IMR-90 (cell line): ENCODE measurements around the gene PITX3. TPM values are rescaled to one million over a fixed set of nuclear protein-coding genes. Genes with fewer than 3 reads are reported as not detected.

Experiments
- ATAC-seq: fragments of 200-7000 bp; cut with Tn5 transposase; 2 replicates; pipeline ENCODE4 v1.9.1; 2020; ENCODE audit warnings: low read depth, mild to moderate bottlenecking, moderate library complexity
- BruUV-seq: library from RNA; stranded (reverse); fragments of 400-500 nt; replicated peaks from 2 replicates; lab custom pipeline; 2021; lab: Mats Ljungman, UMichigan
- CTCF ChIA-PET: fragments of 300-600 bp; formaldehyde crosslinking; extraction: SDS; loops from one replicate; lab custom pipeline; 2021; ENCODE audit warnings: antibody characterized with exemption; lab: Yijun Ruan, JAX
- POLR2A ChIA-PET: fragments of 300-600 bp; sonication (Branson Sonifier 250); formaldehyde crosslinking; loops from one replicate; lab custom pipeline; 2022; ENCODE audit warnings: antibody characterized with exemption; ENCODE audit not compliant: unreplicated experiment; lab: Charles Lee
- DNase-seq: peaks from one replicate; pipeline ENCODE4 v3.0.0; 2013
- H2AFZ ChIP-seq: replicated peaks from 2 replicates; pipeline ENCODE3; 2013; ENCODE audit warnings: low read length, mild to moderate bottlenecking; ENCODE audit not compliant: poor library complexity
- H2AK5ac ChIP-seq: 2 replicates; pipeline ENCODE4 v1.6.1; 2013; ENCODE audit warnings: low read depth, low read length, inconsistent platforms
- H2AK9ac ChIP-seq: replicated peaks from 2 replicates; pipeline ENCODE3; 2013; ENCODE audit warnings: mild to moderate bottlenecking, low read depth, low read length, moderate library complexity; ENCODE audit not compliant: poor library complexity
- H2BK120ac ChIP-seq: 2 replicates; pipeline ENCODE4 v1.6.1; 2013; ENCODE audit warnings: low read depth, low read length, inconsistent platforms
- H2BK15ac ChIP-seq: 3 replicates; pipeline ENCODE4 v1.6.1; 2013; ENCODE audit warnings: low read depth, low read length, inconsistent platforms
- H2BK20ac ChIP-seq: 2 replicates; pipeline ENCODE4 v1.6.1; 2013; ENCODE audit warnings: low read depth, mild to moderate bottlenecking, inconsistent platforms, low read length, moderate library complexity
- H2BK5ac ChIP-seq: 2 replicates; pipeline ENCODE4 v1.6.1; 2013; ENCODE audit warnings: mild to moderate bottlenecking, low read depth, low read length, inconsistent platforms; ENCODE audit not compliant: poor library complexity, severe bottlenecking
- H3K14ac ChIP-seq: replicated peaks from 2 replicates; pipeline ENCODE4 v1.6.1; 2013; ENCODE audit warnings: low read depth, low read length, inconsistent platforms
- H3K18ac ChIP-seq: 2 replicates; pipeline ENCODE4 v1.6.1; 2013; ENCODE audit warnings: low read depth, low read length, control low read depth
- H3K23ac ChIP-seq: 2 replicates; pipeline ENCODE4 v1.6.1; 2013; ENCODE audit warnings: low read depth, low read length, inconsistent platforms
- H3K27ac ChIP-seq: 2 replicates; pipeline ENCODE4 v1.5.1; 2013; ENCODE audit warnings: mild to moderate bottlenecking, control low read depth, low read length; ENCODE audit not compliant: insufficient read depth
- H3K27me3 ChIP-seq: 2 replicates; pipeline ENCODE4 v1.6.1; 2013; ENCODE audit warnings: low read length; ENCODE audit not compliant: control insufficient read depth, insufficient read depth
- H3K36me3 ChIP-seq: 2 replicates; pipeline ENCODE4 v1.6.1; 2013; ENCODE audit warnings: low read length, mixed read lengths; ENCODE audit not compliant: control insufficient read depth, insufficient read depth
- H3K4ac ChIP-seq: 2 replicates; pipeline ENCODE4 v1.6.1; 2013; ENCODE audit warnings: low read depth, low read length, inconsistent platforms
- H3K4me1 ChIP-seq: 2 replicates; pipeline ENCODE4 v1.6.1; 2013; ENCODE audit warnings: low read length, mixed read lengths; ENCODE audit not compliant: control insufficient read depth, insufficient read depth
- H3K4me2 ChIP-seq: 2 replicates; pipeline ENCODE4 v1.6.1; 2013; ENCODE audit warnings: low read depth, mild to moderate bottlenecking, control low read depth, low read length, moderate library complexity
- H3K4me3 ChIP-seq: 2 replicates; pipeline ENCODE4 v1.5.1; 2013; ENCODE audit warnings: low read depth, mild to moderate bottlenecking, control low read depth, low read length, moderate library complexity; ENCODE audit not compliant: insufficient read depth
- H3K56ac ChIP-seq: 2 replicates; pipeline ENCODE4 v1.6.1; 2013; ENCODE audit warnings: low read length, inconsistent platforms; ENCODE audit not compliant: insufficient read depth; ENCODE audit errors: extremely low read depth
- H3K79me1 ChIP-seq, 2 experiments: 2 replicates each; pipeline ENCODE4 v1.6.1; 2013; ENCODE audit warnings: low read length in 2 of 2, inconsistent platforms in 1 of 2, low read depth in 1 of 2
- H3K9ac ChIP-seq: 2 replicates; pipeline ENCODE4 v1.6.1; 2013; ENCODE audit warnings: low read depth, low read length, control low read depth
- H3K9me1 ChIP-seq: 2 replicates; pipeline ENCODE4 v1.6.1; 2013; ENCODE audit warnings: low read length, inconsistent platforms; ENCODE audit not compliant: insufficient read depth
- H3K9me3 ChIP-seq: 2 replicates; pipeline ENCODE4 v1.6.1; 2013; ENCODE audit warnings: low read length; ENCODE audit not compliant: control insufficient read depth, insufficient read depth
- H4K20me1 ChIP-seq: 2 replicates; pipeline ENCODE4 v1.6.1; 2013; ENCODE audit warnings: low read length, inconsistent platforms; ENCODE audit not compliant: insufficient read depth
- H4K5ac ChIP-seq: 2 replicates; pipeline ENCODE4 v1.6.1; 2013; ENCODE audit warnings: mild to moderate bottlenecking, low read depth, low read length, control low read depth
- H4K8ac ChIP-seq, 2 experiments: 2 replicates each; pipeline ENCODE4 v1.6.1; 2013; ENCODE audit warnings: low read depth in 2 of 2, low read length in 2 of 2, control low read depth in 1 of 2, inconsistent platforms in 1 of 2
- H4K91ac ChIP-seq: 2 replicates; pipeline ENCODE4 v1.6.1; 2013; ENCODE audit warnings: low read depth, low read length, inconsistent platforms; ENCODE audit not compliant: insufficient read depth
- BHLHE40 ChIP-seq: fragments of 150-350 bp; IDR thresholded peaks from 2 replicates; pipeline ENCODE4 v1.6.1; 2016; ENCODE audit warnings: mild to moderate bottlenecking, low read depth, low read length
- CEBPB ChIP-seq: IDR thresholded peaks from 2 replicates; pipeline ENCODE4 v1.6.1; 2012; ENCODE audit warnings: low read depth, low read length, improper control_type of control experiment
- CHD1 ChIP-seq: IDR thresholded peaks from 2 replicates; pipeline ENCODE4 v1.6.1; 2012; ENCODE audit warnings: low read depth, low read length, improper control_type of control experiment
- FOS ChIP-seq: fragments of 150-350 bp; IDR thresholded peaks from 2 replicates; pipeline ENCODE4 v1.6.1; 2016; ENCODE audit warnings: low read depth, low read length
- MAFK ChIP-seq: IDR thresholded peaks from 2 replicates; pipeline ENCODE4 v1.6.1; 2012; ENCODE audit warnings: low read depth, low read length, improper control_type of control experiment
- MAZ ChIP-seq: IDR thresholded peaks from 2 replicates; pipeline ENCODE4 v1.6.1; 2012; ENCODE audit warnings: low read depth, mild to moderate bottlenecking, low read length, improper control_type of control experiment, moderate library complexity, borderline replicate concordance
- MXI1 ChIP-seq: IDR thresholded peaks from 2 replicates; pipeline ENCODE4 v1.6.1; 2012; ENCODE audit warnings: low read depth, mild to moderate bottlenecking, low read length, moderate library complexity, borderline replicate concordance
- NFE2L2 ChIP-seq: fragments of 150-350 bp; IDR thresholded peaks from 2 replicates; pipeline ENCODE4 v1.6.1; 2016; ENCODE audit warnings: low read depth, mild to moderate bottlenecking, low read length
- POLR2A ChIP-seq: IDR thresholded peaks from 2 replicates; pipeline ENCODE4 v1.6.1; 2012; ENCODE audit warnings: mild to moderate bottlenecking, low read depth, low read length
- RAD21 ChIP-seq: IDR thresholded peaks from 2 replicates; pipeline ENCODE4 v1.6.1; 2012; ENCODE audit warnings: low read length, improper control_type of control experiment
- RCOR1 ChIP-seq: IDR thresholded peaks from 2 replicates; pipeline ENCODE4 v1.6.1; 2012; ENCODE audit warnings: mild to moderate bottlenecking, low read length, improper control_type of control experiment; ENCODE audit not compliant: insufficient replicate concordance
- RFX5 ChIP-seq: IDR thresholded peaks from 2 replicates; pipeline ENCODE4 v1.8.0; 2012; ENCODE audit warnings: low read depth, mild to moderate bottlenecking, low read length, moderate library complexity
- SMC3 ChIP-seq: fragments of 150-350 bp; IDR thresholded peaks from 2 replicates; pipeline ENCODE4 v1.6.1; 2016; ENCODE audit warnings: low read depth, mild to moderate bottlenecking, antibody characterized with exemption, low read length, moderate library complexity
- USF2 ChIP-seq: fragments of 150-350 bp; IDR thresholded peaks from 2 replicates; pipeline ENCODE4 v1.6.1; 2017; ENCODE audit warnings: mild to moderate bottlenecking, antibody characterized with exemption, low read length, low read depth
- WGBS, 2 experiments: methylation state at CpG; one replicate each; pipeline versions ENCODE4 v1.1.5 to v1.1.7; 2013; ENCODE audit warnings: missing lambda C conversion rate in 2 of 2; ENCODE audit not compliant: insufficient read length in 1 of 2; ENCODE audit errors: extremely low coverage in 2 of 2; 5-methylcytosine and 5-hydroxymethylcytosine counted together
- dilution Hi-C: fragments of 300-500 bp; cut with HindIII; formaldehyde crosslinking; loops from one replicate; pipeline ENCODE4 v1.14.3; 2018; ENCODE audit warnings: low sequenced_read_pairs; ENCODE audit not compliant: unreplicated experiment
- in situ Hi-C: fragments of 300-500 bp; cut with MboI; formaldehyde crosslinking; loops from 3 replicates; pipeline ENCODE4 v1.14.3; 2019; ENCODE audit warnings: low sequenced_read_pairs, inconsistent platforms, mixed read lengths
- intact Hi-C: fragments of 100-400 bp; cut with micrococcal nuclease; formaldehyde crosslinking; loops from 2 replicates; pipeline ENCODE4 v1.10.0; 2022
- polyA plus RNA-seq, 3 experiments: library from polyadenylated mRNA; depleted of rRNA; stranded (reverse); fragments of >200 nt; gene quantifications; 2 replicates each; pipeline ENCODE4 v1.2.3, GENCODE V29; 2012; ENCODE audit warnings: low replicate concordance in 1 of 3
- total RNA-seq: library from RNA; depleted of rRNA; stranded (reverse); fragments of >200 nt; gene quantifications from 2 replicates; pipeline ENCODE4 v1.2.3, GENCODE V29; 2012
- TF ChIP-seq, protein P1 (sequence below): fragments of 150-350 bp; IDR thresholded peaks from 2 replicates; pipeline ENCODE4 v1.6.1; 2016; ENCODE audit warnings: low read depth, mild to moderate bottlenecking, low read length, moderate library complexity, borderline replicate concordance
- TF ChIP-seq, protein P2 (sequence below): conservative IDR thresholded peaks from 2 replicates; pipeline ENCODE4 v1.5.1; 2012; ENCODE audit warnings: mild to moderate bottlenecking, low read depth, low read length, improper control_type of control experiment

The PITX3 gene
- total and polyA plus RNA-seq, 2 of the 4 experiments (the other 2 are of a cell fraction): not detected

DNA sequence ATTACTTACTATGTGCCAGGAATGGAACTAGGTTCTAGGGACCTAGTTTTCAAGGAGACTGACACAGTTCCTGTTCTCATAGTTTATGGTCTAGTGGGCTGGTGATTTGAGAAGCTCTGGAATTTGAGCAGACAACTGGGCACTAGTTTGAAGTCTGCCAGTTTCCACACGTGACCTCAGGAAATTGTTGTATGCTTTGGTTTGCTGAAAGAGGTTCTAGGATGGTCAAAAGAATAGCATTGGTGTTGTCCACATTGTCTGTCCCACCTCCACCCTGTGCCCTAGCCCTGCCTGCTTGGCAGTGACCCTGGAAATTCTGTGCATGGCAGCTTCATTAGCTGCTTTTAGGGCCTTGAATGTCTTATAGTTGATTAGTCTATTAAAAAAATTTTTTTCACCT lies 32.8 kb upstream of the PITX3 start:
- Histone ChIP-seq H3K4me1 (peaks cover 5% of the 10 kb centered on the region), H2AK5ac (no peak overlapping the region), H3K56ac (no peak overlapping the region), H3K9me3 (no peaks in the 10 kb centered on the region), H3K4me3 (no peak overlapping the region), H2BK5ac (no peak overlapping the region), H2AK9ac (no peak overlapping the region), H3K18ac (no peak overlapping the region), H3K36me3 (peaks cover 3% of the 10 kb centered on the region; the same call in 1 of the 2 replicates), H4K20me1 (peaks cover 58% of the 10 kb centered on the region), H4K91ac (no peak overlapping the region), H2AFZ (no peak overlapping the region), H3K14ac (no peak overlapping the region), H3K9me1 (peaks cover 11% of the 10 kb centered on the region), H2BK20ac (no peak overlapping the region), H4K8ac (no peak overlapping the region), H3K23ac (no peak overlapping the region), H3K27ac (no peak overlapping the region), H2BK120ac (no peak overlapping the region), H3K27me3 (no peaks in the 10 kb centered on the region), H2BK15ac (no peak overlapping the region), H3K9ac (no peak overlapping the region), H4K5ac (no peak overlapping the region), H3K4me2 (no peak overlapping the region), H3K4ac (no peak overlapping the region), H3K79me1 (peaks cover 24 to 63% of the 10 kb centered on the region in 2 experiments)
- no CpG with 5 or more reads among the region's 1 CpG for WGBS, 2 experiments
- dilution Hi-C loops (no loop called here), in situ Hi-C loops (no loop called here), intact Hi-C loops (no loop called here)
- TF ChIP-seq, protein P1, sequence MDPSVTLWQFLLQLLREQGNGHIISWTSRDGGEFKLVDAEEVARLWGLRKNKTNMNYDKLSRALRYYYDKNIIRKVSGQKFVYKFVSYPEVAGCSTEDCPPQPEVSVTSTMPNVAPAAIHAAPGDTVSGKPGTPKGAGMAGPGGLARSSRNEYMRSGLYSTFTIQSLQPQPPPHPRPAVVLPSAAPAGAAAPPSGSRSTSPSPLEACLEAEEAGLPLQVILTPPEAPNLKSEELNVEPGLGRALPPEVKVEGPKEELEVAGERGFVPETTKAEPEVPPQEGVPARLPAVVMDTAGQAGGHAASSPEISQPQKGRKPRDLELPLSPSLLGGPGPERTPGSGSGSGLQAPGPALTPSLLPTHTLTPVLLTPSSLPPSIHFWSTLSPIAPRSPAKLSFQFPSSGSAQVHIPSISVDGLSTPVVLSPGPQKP: no peak
- no peak for TF ChIP-seq POLR2A
- no peak for TF ChIP-seq MAZ
- TF ChIP-seq RAD21: no peak
- TF ChIP-seq, protein P2, sequence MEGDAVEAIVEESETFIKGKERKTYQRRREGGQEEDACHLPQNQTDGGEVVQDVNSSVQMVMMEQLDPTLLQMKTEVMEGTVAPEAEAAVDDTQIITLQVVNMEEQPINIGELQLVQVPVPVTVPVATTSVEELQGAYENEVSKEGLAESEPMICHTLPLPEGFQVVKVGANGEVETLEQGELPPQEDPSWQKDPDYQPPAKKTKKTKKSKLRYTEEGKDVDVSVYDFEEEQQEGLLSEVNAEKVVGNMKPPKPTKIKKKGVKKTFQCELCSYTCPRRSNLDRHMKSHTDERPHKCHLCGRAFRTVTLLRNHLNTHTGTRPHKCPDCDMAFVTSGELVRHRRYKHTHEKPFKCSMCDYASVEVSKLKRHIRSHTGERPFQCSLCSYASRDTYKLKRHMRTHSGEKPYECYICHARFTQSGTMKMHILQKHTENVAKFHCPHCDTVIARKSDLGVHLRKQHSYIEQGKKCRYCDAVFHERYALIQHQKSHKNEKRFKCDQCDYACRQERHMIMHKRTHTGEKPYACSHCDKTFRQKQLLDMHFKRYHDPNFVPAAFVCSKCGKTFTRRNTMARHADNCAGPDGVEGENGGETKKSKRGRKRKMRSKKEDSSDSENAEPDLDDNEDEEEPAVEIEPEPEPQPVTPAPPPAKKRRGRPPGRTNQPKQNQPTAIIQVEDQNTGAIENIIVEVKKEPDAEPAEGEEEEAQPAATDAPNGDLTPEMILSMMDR: no peak
- no peak for TF ChIP-seq MXI1
- no peak for TF ChIP-seq CEBPB
- TF ChIP-seq NFE2L2: no peak
- no peak for TF ChIP-seq RCOR1
- TF ChIP-seq RFX5: no peak
- no peak for TF ChIP-seq USF2
- no peak for TF ChIP-seq MAFK
- no peak for TF ChIP-seq SMC3
- no peak for TF ChIP-seq CHD1
- no peak for TF ChIP-seq BHLHE40
- no peak for TF ChIP-seq FOS
- ChIA-PET CTCF (no interaction called here), POLR2A (no interaction called here)
- no TSS peak for BruUV-seq
- ATAC-seq (no peak), DNase-seq (no peak)
